GM13976 (cell line): ENCODE measurements around the gene SHB.

Experiments used
- DNase-seq: peaks from one replicate; pipeline ENCODE4 v3.0.0; 2012; ENCODE audit warnings: low spot score
- CTCF ChIP-seq: IDR thresholded peaks from 2 replicates; pipeline ENCODE4 v1.5.1; 2012; ENCODE audit warnings: borderline replicate concordance, mild to moderate bottlenecking; ENCODE audit not compliant: insufficient read depth; ENCODE audit errors: extremely low read depth, missing control alignments, control extremely low read depth
- in situ Hi-C: fragments of 300-500 bp; cut with MboI; formaldehyde crosslinking; loops from one replicate; pipeline ENCODE4 v1.12.0; 2022; ENCODE audit warnings: low sequenced_read_pairs, mixed read lengths, inconsistent platforms; ENCODE audit not compliant: unreplicated experiment

Gene SHB

GRCh38 chr9:38039090-38039906 lies 29.7 kb downstream of the SHB start:
- TF ChIP-seq CTCF: no peak
- in situ Hi-C loops: no loop called here
- no peak for DNase-seq

- no peak for TF ChIP-seq CTCF
- in situ Hi-C loops: no loop called here
- DNase-seq: peak; percentile 42
Observed at GRCh38 chr9:38038307-38039089, 30.5 kb downstream of the SHB start.

GRCh38 chr9:38037981-38038306 lies 31.1 kb downstream of the SHB start:
- TF ChIP-seq CTCF: no peak
- in situ Hi-C loops: no loop called here
- DNase-seq: no peak

GRCh38 chr9:38036359-38037084 lies 32.5 kb downstream of the SHB start:
- no peak for TF ChIP-seq CTCF
- no peak for DNase-seq
- in situ Hi-C loops: no loop called here

- no peak for TF ChIP-seq CTCF
- no peak for DNase-seq
Observed at GRCh38 chr9:38035873-38036272, 33.2 kb downstream of the SHB start.

GRCh38 chr9:38033941-38034340 lies 35.1 kb downstream of the SHB start:
- in situ Hi-C loops: no loop called here
- no peak for TF ChIP-seq CTCF
- no peak for DNase-seq

More at GRCh38 chr9:38035873-38036272, 33.2 kb downstream of the SHB start:
- in situ Hi-C loops: no loop called here
